ENCODE results near the gene FBXO24. TPM values are rescaled to one million over a fixed set of nuclear protein-coding genes. Genes with fewer than 3 reads are reported as not detected.
"Not testable (repeated sequence)": the region's sequence is repeated elsewhere in the genome, so short reads cannot be mapped to it uniquely, and the experiment has no call there.

The FBXO24 gene
- total and polyA plus RNA-seq, 2 of the 8 experiments (the other 6 are each of a cell fraction or from before 2014, with no cell fraction given) = 0.35 to 0.57 TPM

DNA sequence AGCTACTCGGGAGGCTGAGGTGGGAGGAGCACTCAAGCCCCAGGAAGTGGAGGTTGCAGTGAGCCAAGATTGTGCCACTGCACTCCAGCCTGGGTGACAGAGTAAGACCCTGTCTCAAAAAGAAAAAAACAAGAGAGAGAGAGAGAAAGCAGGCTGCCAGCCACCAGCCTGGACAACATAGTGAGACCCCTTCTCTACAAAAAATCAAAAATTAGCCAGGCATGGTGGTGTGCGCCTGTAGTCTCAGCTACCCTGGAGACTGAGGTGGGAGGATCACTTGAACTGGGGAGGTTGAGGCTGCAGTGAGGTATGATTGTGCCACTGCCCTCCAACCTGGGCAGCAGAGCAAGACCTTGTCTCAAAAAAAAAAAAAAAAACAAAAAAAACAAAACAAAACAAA, 49.4 kb upstream of the FBXO24 start:
- H2BK20ac ChIP-seq (ENCODE audit: low read length); H3K27ac ChIP-seq (ENCODE audit: low read depth, low read length); H4K5ac ChIP-seq (ENCODE audit: insufficient read length, low read depth, low read length); FAIRE-seq; H3K4me2 ChIP-seq (ENCODE audit: insufficient read depth in 1 of 2, low read depth in 2 of 2, low read length in 2 of 2); H2BK12ac ChIP-seq (ENCODE audit: low read depth, low read length); H3K23me2 ChIP-seq (ENCODE audit: low read depth, low read length); H2AFZ ChIP-seq (ENCODE audit: low read length); H3K56ac ChIP-seq (replicated peaks; ENCODE audit: insufficient read length, low read depth, low read length); H3K9ac ChIP-seq (replicated peaks in 1 of 4; ENCODE audit: extremely low read depth in 1 of 4, low read depth in 3 of 4, low read length in 3 of 4); H3K4me3 ChIP-seq (ENCODE audit: extremely low read depth in 1 of 4, insufficient read depth in 2 of 4, low read depth in 3 of 4, low read length in 4 of 4); H4K8ac ChIP-seq (ENCODE audit: extremely low read depth, insufficient read depth, low read length); H3K18ac ChIP-seq (ENCODE audit: extremely low read depth, low read length); DNase-seq (ENCODE audit: low read depth in 1 of 2, low spot score in 2 of 2); H4K91ac ChIP-seq (replicated peaks; ENCODE audit: insufficient read length, low read length); H3K9me3 ChIP-seq (ENCODE audit: insufficient read depth in 2 of 2, low read depth in 1 of 2, low read length in 1 of 2); H3K36me3 ChIP-seq (ENCODE audit: control insufficient read depth in 2 of 4, insufficient read depth in 4 of 4, low read length in 3 of 4); H3K27me3 ChIP-seq (replicated peaks in 1 of 4; ENCODE audit: control insufficient read depth in 3 of 4, extremely low read depth in 1 of 4, insufficient read depth in 3 of 4, low read length in 3 of 4); H3K79me1 ChIP-seq (ENCODE audit: low read depth, low read length); H3K23ac ChIP-seq (ENCODE audit: insufficient read length); H2BK5ac ChIP-seq (ENCODE audit: low read depth, low read length); H3K4me1 ChIP-seq (replicated peaks in 1 of 4; ENCODE audit: control insufficient read depth in 3 of 4, insufficient read depth in 4 of 4, low read length in 3 of 4); H4K20me1 ChIP-seq (replicated peaks in 1 of 2; ENCODE audit: control insufficient read depth in 1 of 2, insufficient read depth in 2 of 2, low read length in 2 of 2); H2BK15ac ChIP-seq (ENCODE audit: low read length); H2AK5ac ChIP-seq (ENCODE audit: low read depth, low read length); H3K14ac ChIP-seq (ENCODE audit: insufficient read length); H2BK120ac ChIP-seq (replicated peaks; ENCODE audit: low read depth, low read length); H3K4ac ChIP-seq (replicated peaks; ENCODE audit: insufficient read length, low read depth, low read length): not testable (repeated sequence)
- POLR2A ChIA-PET (ENCODE audit: partially characterized antibody) = interaction anchor here (1.6 kb wide), 1 partner anchor 108 kb away, joined by 3 read pairs; the partner anchor contains the start of gene ZCWPW1
- peaks cover 0 to 13% of the 10 kb centered on the region in 2 experiments; a peak in 2 of 4 replicates for H3K79me2 ChIP-seq (ENCODE audit: control insufficient read depth in 1 of 2, insufficient read depth in 2 of 2, low read length in 2 of 2)
- CTCF ChIA-PET (ENCODE audit: partially characterized antibody) = interaction anchor here (1.2 to 26.5 kb wide), 3 partner anchors 16 to 54 kb away, joined by 4 to 341 read pairs (median 7); no protein-coding TSS in a partner anchor
- 94% methylated on average over 2 of the region's 2 CpGs; no CpG with 5 or more reads in 1 of the 2 experiments for WGBS, 2 experiments (ENCODE audit: extremely low coverage in 1 of 2, insufficient coverage in 1 of 2, insufficient read length in 1 of 2, insufficient replicate concordance in 2 of 2, low coverage in 1 of 2, low lambda C conversion rate in 2 of 2, missing lambda C conversion rate in 1 of 2)

Measured in H1 (cell line).